GM12891 (cell line): Measurements from ENCODE around the gene TMEM178B.

Source experiments
- PAX5 ChIP-seq: IDR thresholded peaks from 2 replicates; pipeline ENCODE4 v1.6.1; 2011; ENCODE audit warnings: low read length, moderate library complexity, mild to moderate bottlenecking; ENCODE audit not compliant: insufficient read depth, severe bottlenecking
- POLR2A ChIP-seq: IDR thresholded peaks from 2 replicates; pipeline ENCODE4 v1.6.1; 2011; ENCODE audit warnings: low read depth, low read length, control low read depth
- POLR2AphosphoS5 ChIP-seq: IDR thresholded peaks from 2 replicates; pipeline ENCODE4 v1.6.1; 2011; ENCODE audit warnings: low read depth, low read length, control low read depth
- POU2F2 ChIP-seq: IDR thresholded peaks from 2 replicates; pipeline ENCODE4 v1.6.1; 2011; ENCODE audit warnings: low read depth, mild to moderate bottlenecking, control low read depth, low read length, moderate library complexity
- SPI1 ChIP-seq: IDR thresholded peaks from 2 replicates; pipeline ENCODE4 v1.6.1; 2011; ENCODE audit warnings: low read depth, low read length, control low read depth
- TAF1 ChIP-seq: IDR thresholded peaks from 2 replicates; pipeline ENCODE4 v1.6.1; 2011; ENCODE audit warnings: low read depth, low read length, control low read depth

- TF ChIP-seq POLR2A (no peak), SPI1 (no peak), PAX5 (no peak), POLR2AphosphoS5 (no peak), TAF1 (no peak), POU2F2 (no peak)
These were observed 438.0 kb downstream of the TMEM178B start for GRCh38 chr7:141511676-141512396.
